ENCODE results near the gene CDH23. TPM values are rescaled to one million over a fixed set of nuclear protein-coding genes. Genes with fewer than 3 reads are reported as not detected.

Gene CDH23
- total and polyA plus RNA-seq, 2 experiments from 2014 or later = 0.30 to 1.5 TPM

DNA sequence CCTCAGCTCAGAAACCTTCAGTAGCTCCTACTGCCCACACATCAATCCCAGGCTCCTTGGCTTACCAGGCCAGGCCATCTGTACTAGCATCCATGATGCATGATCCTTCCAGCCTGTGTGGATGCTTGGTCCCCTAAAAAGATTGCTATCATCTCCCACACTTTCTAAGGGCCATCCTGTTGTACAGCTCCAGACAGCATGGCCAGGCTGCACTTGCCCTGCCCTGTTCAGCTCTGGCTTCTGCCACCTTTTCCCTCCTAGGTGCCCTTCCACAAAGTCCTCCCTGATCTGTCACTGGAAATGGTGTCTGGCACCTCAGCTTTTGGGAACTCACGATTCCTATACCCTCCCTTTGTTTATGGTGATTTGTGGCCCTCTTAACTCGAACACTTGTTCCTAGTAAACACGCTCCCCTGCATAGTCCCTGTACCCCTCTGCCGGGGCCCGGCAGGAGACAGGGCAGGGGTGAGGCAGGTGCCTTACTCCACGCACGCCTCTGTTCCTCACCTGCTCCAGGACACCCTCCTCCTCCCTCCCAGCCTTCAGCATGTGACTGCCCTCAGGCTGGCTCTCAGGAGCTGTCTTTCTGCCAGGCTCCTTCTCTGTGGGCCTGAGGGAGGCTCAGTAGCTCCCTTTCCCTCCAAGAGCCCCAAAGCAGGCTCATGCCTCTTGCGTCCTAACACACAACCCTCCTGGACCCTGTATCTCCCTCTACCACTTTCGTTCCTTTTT is 71.8 kb downstream of the CDH23 start:
- H3K27ac ChIP-seq = no peak overlapping the region
- H3K27me3 ChIP-seq = no peaks in the 10 kb centered on the region
- H3K4me1 ChIP-seq (ENCODE audit: insufficient read depth) = no peaks in the 10 kb centered on the region
- no peaks in the 10 kb centered on the region for H3K79me2 ChIP-seq
- H3K9me3 ChIP-seq (ENCODE audit: low read depth) = no peaks in the 10 kb centered on the region
- DNase-seq (ENCODE audit: low spot score) = no peak
- no peak overlapping the region for H2AFZ ChIP-seq
- TF ChIP-seq EZH2 (IDR thresholded peaks at IDR 0.05; ENCODE audit: borderline replicate concordance) (no peak), EZH2phosphoT487 (IDR thresholded peaks at IDR 0.05; ENCODE audit: low read depth, severe bottlenecking, unreplicated experiment) (no peak)
- TF ChIP-seq, protein P1, sequence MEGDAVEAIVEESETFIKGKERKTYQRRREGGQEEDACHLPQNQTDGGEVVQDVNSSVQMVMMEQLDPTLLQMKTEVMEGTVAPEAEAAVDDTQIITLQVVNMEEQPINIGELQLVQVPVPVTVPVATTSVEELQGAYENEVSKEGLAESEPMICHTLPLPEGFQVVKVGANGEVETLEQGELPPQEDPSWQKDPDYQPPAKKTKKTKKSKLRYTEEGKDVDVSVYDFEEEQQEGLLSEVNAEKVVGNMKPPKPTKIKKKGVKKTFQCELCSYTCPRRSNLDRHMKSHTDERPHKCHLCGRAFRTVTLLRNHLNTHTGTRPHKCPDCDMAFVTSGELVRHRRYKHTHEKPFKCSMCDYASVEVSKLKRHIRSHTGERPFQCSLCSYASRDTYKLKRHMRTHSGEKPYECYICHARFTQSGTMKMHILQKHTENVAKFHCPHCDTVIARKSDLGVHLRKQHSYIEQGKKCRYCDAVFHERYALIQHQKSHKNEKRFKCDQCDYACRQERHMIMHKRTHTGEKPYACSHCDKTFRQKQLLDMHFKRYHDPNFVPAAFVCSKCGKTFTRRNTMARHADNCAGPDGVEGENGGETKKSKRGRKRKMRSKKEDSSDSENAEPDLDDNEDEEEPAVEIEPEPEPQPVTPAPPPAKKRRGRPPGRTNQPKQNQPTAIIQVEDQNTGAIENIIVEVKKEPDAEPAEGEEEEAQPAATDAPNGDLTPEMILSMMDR (IDR thresholded peaks at IDR 0.05; ENCODE audit: poor library complexity) = no peak
- no peaks in the 10 kb centered on the region for H3K9me2 ChIP-seq (replicated peaks; ENCODE audit: insufficient read depth)
- no peaks in the 10 kb centered on the region for H3K36me3 ChIP-seq (replicated peaks; ENCODE audit: insufficient read depth, low read depth)
- no peaks in the 10 kb centered on the region for H4K20me1 ChIP-seq (ENCODE audit: insufficient read depth, poor library complexity, severe bottlenecking)
- no peak overlapping the region for H3K4me3 ChIP-seq
- no peak overlapping the region for H3K4me2 ChIP-seq
- WGBS (ENCODE audit: low lambda C conversion rate, missing lambda C conversion rate) = 80% methylated on average over 9 of the region's 9 CpGs

DNA sequence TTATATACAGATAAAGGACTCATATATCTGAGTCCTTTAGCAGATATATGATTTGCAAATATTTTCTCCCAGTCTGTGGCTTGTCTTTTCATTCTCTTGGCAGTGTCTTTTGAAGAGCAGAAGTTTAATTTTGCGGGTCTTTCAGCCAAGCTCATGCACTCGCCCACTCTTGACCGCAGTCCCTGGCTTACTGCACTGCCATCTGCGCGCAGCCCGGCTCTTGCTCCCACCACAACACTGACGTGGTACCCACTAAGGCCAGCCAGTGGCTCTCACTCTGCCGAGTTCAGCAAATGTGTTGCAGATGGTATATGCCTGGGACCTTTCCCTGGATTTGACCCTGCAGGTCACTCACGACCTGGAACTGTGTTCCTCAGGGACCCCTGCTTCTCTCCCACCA is 74.3 kb downstream of the CDH23 start:
- Histone ChIP-seq H2AFZ (no peak overlapping the region), H3K27me3 (no peaks in the 10 kb centered on the region), H3K4me2 (no peak overlapping the region), H3K9me2 (replicated peaks; ENCODE audit: insufficient read depth) (no peaks in the 10 kb centered on the region), H3K4me1 (ENCODE audit: insufficient read depth) (no peaks in the 10 kb centered on the region), H3K9me3 (ENCODE audit: low read depth) (no peaks in the 10 kb centered on the region), H3K4me3 (no peak overlapping the region), H3K36me3 (replicated peaks; ENCODE audit: insufficient read depth, low read depth) (no peaks in the 10 kb centered on the region), H3K79me2 (no peaks in the 10 kb centered on the region), H4K20me1 (ENCODE audit: insufficient read depth, poor library complexity, severe bottlenecking) (no peaks in the 10 kb centered on the region), H3K27ac (no peak overlapping the region)
- DNase-seq (ENCODE audit: low spot score) = no peak
- 91% methylated on average over 9 of the region's 9 CpGs for WGBS (ENCODE audit: low lambda C conversion rate, missing lambda C conversion rate)
- TF ChIP-seq EZH2phosphoT487 (IDR thresholded peaks at IDR 0.05; ENCODE audit: low read depth, severe bottlenecking, unreplicated experiment) (no peak), EZH2 (IDR thresholded peaks at IDR 0.05; ENCODE audit: borderline replicate concordance) (no peak)
- TF ChIP-seq, protein P1 (IDR thresholded peaks at IDR 0.05; ENCODE audit: poor library complexity) = no peak

DNA sequence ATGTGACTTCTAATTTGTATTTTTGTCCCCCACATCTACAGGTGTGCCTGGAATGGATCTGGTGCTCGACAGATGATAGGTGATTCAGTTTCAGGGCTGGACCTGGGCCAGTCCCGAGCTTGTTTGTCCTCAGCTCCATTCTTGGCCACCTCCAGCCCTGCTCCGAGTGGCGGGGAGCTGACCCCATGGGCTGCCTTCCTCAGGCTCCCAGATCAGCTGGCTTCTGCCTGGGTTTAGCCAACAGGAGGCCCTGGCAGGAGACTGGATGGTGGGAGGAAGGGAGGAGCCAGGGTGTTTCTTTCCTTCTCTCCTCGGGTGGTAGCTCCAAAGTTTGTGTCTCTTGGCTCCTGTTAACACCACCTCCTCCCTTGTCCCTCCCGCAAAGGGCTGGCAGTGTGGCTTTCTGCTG is 75.2 kb downstream of the CDH23 start:
- H4K20me1 ChIP-seq (ENCODE audit: insufficient read depth, poor library complexity, severe bottlenecking) = no peaks in the 10 kb centered on the region
- 87% methylated on average over 6 of the region's 6 CpGs for WGBS (ENCODE audit: low lambda C conversion rate, missing lambda C conversion rate)
- no peak overlapping the region for H3K27ac ChIP-seq
- no peaks in the 10 kb centered on the region for H3K27me3 ChIP-seq
- H3K79me2 ChIP-seq = no peaks in the 10 kb centered on the region
- H3K9me2 ChIP-seq (replicated peaks; ENCODE audit: insufficient read depth) = no peaks in the 10 kb centered on the region
- TF ChIP-seq EZH2phosphoT487 (IDR thresholded peaks at IDR 0.05; ENCODE audit: low read depth, severe bottlenecking, unreplicated experiment) (no peak), EZH2 (IDR thresholded peaks at IDR 0.05; ENCODE audit: borderline replicate concordance) (no peak)
- TF ChIP-seq, protein P1 (IDR thresholded peaks at IDR 0.05; ENCODE audit: poor library complexity) = no peak
- H3K9me3 ChIP-seq (ENCODE audit: low read depth) = no peaks in the 10 kb centered on the region
- no peaks in the 10 kb centered on the region for H3K4me1 ChIP-seq (ENCODE audit: insufficient read depth)
- no peak overlapping the region for H3K4me2 ChIP-seq
- H3K36me3 ChIP-seq (replicated peaks; ENCODE audit: insufficient read depth, low read depth) = no peaks in the 10 kb centered on the region
- no peak overlapping the region for H2AFZ ChIP-seq
- no peak overlapping the region for H3K4me3 ChIP-seq
- DNase-seq (ENCODE audit: low spot score) = no peak
